GM19438 (cell line): Measurements from ENCODE around the gene SLC25A13.

Experiments used
- ATAC-seq: cut with Tn5 transposase; IDR thresholded peaks from one replicate; pipeline ENCODE4 v1.9.1; 2021; ENCODE audit warnings: low read depth; ENCODE audit not compliant: unreplicated experiment

The SLC25A13 gene

DNA sequence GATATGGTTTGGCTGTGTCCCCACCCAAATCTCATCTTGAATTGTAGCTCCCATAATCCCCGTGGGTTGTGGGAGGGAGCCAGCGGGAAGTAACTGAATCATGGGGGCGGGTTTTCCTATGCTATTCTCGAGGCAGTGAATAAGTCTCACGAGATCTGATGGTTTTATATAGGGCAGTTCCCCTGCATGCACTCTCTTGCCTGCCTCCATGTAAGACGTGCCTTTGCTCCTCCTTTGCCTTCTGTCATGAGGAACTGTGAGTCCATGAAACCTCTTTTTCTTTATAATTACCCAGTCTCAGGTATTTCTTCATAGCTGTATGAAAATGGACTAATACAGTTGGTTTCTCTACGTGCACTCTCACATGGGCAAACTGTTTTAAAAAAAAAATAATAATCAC, 207.7 kb downstream of the SLC25A13 start:
- ATAC-seq = no peak

DNA sequence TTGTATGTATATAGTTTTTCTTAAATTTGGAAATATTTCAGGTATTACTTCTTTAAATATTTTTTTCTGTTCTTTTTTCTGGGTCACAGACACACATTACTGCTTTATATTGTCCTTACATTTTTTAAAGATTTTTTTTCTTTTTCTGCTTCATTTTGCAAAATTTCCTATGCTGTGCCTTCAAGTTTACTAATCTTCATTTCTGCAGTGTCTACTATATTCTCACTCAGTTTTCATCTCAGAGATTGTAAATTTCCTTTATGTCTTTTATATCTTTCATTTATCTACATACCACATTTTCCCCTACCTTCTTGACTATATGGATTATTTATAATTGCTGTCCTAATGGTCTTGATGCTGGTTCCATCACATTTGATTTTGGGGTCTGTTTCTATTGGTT, 210.5 kb downstream of the SLC25A13 start:
- ATAC-seq = no peak

DNA sequence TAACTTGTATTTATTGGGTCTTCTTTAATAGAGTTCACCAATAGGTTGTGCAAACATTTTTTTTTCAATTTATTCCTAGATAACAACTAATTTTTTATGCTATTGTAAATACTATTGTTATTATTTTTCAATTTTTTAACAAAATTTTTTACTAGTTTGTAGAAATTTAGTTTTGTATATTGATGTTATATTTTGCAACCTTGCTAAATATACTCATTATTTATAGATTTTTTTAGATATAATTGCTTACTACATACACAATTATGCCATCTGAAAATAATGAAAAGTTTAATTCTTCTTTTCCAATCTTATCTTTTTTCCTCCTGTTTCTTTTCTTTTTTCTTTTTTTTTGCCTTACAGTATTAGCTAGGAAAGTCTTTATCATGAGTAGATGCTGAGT, 216.9 kb downstream of the SLC25A13 start:
- no peak for ATAC-seq

DNA sequence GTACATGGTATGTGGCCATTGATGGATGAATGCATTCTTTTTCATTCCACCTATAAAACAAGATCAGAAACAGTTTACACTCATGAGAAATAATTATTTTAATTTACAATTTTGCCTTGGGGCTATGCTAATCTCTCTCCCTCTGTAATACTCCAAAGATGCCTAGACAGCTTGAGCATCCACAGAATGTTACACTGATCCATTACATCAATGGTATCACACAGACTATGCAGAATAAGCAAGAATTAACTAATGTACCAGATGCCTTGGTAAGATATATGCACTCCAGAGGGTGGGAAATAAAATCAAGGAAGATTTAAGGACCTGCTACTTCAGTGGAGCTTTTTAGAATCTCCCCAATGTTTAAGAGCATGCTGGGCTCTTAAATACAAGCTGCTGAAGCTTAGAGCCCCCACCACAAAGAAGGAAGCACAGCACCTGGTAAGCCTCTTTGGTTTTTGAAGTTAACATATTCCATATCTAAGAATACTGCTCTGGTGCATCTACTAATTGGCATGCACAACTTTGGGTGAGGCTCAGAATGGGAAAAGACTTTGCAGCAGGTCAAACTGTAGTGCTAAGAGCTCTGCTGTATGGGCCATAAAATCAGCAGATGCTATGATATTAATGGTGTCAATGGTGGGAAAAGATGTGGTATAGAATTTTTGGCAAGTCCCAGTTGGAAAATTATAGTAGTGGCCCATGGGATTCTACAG, 219.6 kb downstream of the SLC25A13 start:
- no peak for ATAC-seq

DNA sequence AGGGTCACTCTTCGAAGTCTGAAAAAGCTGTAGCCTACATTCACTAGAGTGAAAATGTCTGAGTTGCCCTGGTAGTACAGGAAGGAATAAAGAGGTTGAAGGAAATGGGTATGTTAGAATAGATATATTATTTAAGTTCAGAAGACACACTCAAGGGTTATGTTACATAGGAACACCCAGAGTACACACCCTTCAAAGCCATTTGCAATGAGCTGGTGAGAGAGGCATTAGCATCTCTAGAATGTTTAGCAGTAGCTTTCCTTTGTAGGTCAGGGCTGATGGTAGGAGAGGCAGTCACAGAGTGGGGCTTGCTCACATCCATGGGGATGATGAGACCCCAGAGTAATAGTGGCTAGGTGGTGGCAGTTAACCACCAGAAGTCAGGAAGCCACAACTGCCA, 221.2 kb downstream of the SLC25A13 start:
- no peak for ATAC-seq

DNA sequence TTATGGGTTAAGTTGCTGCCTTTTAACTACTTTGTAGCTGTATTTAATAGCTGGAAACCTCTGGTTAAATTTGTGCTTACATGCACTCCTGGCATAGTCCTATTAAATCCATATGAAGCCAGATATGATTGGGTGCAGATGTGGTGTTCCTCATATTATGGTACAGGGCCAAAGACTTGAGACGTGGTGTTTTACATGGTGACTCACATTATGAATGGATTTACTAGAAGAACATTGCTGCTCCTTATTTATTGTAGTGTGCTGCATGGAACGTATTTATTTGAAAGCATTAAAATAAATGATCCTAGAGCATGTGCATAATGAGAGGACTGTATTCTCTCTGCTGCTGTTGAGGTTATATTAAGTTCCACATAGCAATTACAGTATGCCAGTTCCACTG, 224.1 kb downstream of the SLC25A13 start:
- no peak for ATAC-seq

DNA sequence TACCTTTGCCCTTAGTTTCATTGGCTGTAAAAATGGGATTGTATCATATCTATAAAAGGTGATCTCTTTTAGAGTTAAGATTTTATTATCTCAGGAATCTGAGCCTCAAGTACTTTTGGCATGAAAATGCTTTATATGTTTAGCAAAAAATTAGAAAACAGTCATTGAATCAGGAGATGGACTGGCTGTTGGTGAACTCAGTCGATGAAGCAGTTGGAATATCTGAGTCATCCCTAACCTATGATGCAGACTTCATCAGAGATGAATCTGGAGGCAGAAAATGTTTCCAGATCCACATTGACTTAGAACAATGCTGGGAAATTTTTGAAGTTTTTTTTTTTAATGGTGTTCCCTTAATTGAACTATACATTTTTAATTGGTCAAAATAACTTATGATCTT, 228.5 kb downstream of the SLC25A13 start:
- ATAC-seq = no peak

DNA sequence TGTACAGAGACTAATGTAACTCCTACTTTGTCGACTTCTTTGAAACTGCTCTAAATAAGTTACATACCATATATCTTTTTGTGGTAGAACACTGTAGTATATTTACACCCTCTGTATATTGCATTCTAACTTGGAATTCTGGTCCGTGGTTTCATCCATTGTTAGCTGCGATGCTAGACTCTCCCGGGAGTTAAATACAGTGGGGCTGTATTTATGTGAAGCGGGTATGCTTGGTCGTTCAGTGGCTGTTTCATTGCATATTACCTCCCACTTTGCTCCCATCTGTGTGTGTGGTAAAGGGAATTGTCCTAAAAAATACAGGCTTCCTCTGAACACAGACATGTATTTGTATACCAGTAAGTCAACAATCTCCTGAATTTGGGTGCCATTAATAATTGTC, 231.1 kb downstream of the SLC25A13 start:
- no peak for ATAC-seq

DNA sequence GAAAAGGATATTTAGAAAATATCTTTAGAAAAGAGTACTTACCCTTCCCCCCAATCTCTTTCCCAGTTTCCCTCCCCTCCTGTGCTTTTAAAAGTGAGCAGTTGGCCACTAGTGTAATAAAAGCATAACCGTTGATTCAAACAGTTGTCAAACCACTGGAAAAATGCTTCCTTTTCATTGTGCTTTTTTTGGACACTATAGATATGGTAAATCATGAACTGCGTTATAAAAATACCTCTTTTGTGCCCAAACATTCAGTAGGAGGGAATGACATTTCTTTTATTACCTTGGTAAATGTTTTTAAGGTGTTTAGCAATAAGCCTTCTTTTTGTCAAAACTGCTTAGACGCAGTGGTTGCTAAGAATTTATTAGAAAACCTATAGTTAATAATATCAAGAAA, 232.4 kb downstream of the SLC25A13 start:
- ATAC-seq = no peak

DNA sequence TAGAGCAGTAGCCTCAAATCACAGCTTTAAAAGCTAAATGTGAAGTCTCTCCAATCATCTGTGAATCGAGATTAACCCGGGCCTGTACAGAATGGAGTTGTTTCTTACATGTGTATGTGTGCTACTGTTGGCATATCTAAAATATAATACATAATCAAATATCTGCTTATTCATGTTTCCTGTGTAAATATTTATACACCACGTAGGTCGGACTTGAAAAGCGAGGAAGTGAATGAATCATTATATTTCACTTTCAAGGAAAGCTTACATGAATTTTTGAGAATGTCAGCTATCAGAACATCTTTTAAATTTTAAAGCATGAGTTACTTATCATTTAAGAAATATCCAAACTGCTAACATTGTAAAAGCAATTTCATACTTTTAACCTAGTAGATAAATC, 233.3 kb downstream of the SLC25A13 start:
- no peak for ATAC-seq

DNA sequence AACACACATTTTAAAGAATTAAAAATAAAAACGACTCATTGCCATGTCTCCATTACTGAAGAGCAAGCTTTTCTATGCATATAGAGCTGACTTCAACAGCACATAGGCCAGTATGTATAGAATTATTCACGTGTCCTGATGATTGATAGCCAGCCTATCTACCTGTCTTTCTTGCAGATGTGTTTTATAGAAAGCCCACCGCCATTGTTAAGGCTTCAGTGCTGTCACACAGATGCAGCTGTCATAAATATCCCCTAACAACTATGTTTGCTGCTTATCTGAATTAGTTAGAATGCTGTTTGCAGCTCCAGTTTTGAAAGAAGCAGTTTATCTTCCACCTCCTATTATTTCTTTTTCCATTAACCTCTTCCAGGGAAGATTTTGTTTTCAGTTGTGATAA, 235.9 kb downstream of the SLC25A13 start:
- ATAC-seq = no peak

DNA sequence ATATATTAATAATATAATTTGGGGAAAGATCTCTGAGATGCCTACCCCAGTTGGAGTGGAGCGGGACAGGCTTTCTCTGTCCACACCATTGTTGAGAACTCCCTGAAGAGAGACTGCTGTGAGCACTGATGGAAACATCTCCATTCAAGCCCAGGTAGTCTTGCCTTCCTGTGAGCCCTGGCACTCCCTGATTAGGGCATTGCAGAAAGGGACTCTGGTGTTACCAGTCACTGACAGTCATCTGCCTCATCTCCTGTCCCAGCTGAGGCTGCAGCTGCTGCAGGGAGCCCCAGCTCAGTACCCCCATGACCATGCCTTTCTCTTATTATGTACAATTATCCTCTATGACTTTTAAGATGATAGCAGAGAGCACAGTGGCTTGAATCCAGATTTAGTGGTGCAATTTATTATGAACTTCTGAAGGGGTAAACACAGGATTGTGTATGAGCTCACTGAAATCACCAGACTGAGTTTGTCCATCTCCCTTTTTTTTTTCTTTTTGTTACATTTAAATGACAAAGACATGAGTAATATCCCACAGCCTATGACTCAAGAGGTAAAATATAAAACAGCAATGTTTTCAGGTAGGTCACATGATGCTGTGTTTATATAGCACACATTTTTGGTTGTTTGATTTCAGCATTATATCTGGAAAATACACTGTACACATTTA, 236.9 kb downstream of the SLC25A13 start:
- ATAC-seq = no peak

DNA sequence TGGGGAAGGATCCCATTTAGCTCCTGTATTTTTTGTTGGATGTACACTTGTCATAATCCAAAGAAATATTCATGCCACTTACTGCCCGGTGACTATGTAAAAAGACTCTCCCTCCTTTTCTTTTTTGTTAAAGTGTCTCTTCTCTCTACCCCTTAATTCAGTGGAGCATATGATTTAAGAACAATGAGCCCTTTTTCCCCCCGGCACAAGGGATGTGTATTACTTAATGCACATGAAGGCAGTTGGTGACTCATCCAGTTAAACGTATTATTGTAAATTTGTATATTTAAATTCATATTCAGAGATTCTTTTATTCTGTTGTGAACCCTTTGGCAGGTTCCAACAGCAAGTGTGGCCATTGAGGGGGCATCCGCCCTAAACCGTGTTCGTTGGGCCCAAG, 241.9 kb downstream of the SLC25A13 start:
- no peak for ATAC-seq

DNA sequence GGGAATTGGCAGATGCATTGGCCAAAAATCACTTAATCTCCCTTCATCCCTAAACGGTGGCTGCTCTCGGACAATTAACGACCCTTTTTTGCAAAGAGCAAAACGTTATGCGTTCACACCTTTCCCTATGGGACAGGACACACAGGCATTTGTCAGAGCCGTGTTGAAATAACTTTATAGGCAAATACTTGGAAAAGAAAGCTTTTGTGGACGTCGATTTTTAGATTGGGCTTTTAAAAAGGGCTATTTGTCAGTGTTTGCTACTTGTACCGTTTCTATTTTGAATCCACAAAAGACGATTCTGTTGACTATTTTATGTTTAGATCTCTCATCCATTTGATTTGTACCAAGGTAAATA, 245.6 kb downstream of the SLC25A13 start:
- no peak for ATAC-seq

DNA sequence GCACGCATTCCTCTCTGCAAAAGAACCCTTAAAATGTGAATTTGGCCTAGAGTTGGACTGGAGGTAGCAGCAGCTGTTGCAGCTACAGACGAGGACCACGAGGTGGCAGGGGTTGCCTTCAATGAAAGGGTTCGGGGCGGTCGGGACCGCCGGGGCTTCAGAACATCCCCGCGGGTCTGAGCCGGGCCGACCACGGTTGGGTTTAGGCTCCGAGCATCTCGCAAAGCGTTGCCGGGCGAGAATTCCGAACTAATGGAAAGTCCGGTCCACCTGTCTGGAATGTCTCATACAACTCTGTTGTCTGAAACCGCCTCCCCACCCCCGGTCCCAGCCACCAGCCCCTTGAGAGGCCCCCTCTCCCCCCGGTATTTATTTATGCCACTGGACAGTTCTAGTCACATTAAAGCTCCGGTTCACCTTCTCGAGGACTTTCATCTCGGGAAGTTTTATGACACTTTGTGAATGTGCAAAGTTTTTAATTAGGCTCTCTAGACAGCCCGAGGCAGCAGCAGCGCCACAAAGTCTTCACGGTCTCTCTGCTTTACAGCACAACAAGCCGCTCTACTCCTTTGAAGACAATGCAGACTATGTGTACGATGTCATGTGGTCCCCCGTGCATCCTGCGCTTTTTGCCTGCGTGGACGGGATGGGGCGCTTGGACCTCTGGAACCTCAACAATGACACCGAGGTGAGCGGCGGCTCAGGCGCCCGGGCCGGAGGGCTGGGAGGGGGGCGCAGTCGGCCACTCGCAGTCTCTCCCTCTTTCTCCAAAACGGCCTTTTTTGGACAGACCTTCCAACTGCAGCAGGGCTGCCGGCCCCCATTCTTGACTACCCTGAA, 246.2 kb downstream of the SLC25A13 start:
- ATAC-seq = peak; percentile 93

DNA sequence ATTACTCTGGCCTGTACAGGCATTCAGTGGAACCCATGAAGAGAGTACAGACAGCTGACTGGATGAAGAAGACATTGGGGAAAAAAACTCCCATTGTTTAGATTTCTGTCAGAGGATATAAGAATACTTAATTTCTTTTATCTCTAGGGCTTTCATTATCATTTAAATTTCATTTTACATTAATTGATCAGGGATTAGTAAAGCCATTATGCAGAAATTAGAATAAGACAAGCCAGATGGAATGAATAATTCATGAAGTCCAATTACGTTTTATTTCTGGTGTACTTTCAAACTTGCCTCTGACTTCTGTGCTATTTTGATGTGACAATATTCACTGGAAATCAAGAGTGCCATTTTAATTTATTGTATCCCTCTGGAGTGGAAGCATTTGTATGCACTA, 247.0 kb downstream of the SLC25A13 start:
- no peak for ATAC-seq
